ENCODE results near the gene PAQR8. TPM values are rescaled to one million over a fixed set of nuclear protein-coding genes. Genes with fewer than 3 reads are reported as not detected.

The PAQR8 gene
- total and polyA plus RNA-seq, 2 donors (not counting 1 experiment from before 2014, with no cell fraction given), result 2.6 to 6.1 TPM

DNA sequence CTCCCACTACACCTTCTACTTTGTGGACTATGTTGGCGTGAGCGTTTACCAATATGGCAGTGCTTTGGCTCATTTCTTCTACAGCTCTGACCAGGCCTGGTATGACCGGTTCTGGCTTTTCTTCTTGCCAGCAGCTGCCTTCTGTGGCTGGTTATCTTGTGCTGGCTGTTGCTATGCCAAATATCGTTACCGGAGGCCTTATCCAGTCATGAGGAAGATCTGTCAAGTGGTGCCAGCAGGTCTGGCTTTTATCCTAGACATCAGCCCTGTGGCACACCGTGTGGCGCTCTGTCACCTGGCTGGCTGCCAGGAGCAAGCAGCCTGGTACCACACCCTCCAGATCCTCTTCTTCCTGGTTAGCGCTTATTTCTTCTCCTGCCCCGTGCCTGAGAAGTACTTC is 41.7 kb downstream of the PAQR8 start:
- TF ChIP-seq, protein P1, sequence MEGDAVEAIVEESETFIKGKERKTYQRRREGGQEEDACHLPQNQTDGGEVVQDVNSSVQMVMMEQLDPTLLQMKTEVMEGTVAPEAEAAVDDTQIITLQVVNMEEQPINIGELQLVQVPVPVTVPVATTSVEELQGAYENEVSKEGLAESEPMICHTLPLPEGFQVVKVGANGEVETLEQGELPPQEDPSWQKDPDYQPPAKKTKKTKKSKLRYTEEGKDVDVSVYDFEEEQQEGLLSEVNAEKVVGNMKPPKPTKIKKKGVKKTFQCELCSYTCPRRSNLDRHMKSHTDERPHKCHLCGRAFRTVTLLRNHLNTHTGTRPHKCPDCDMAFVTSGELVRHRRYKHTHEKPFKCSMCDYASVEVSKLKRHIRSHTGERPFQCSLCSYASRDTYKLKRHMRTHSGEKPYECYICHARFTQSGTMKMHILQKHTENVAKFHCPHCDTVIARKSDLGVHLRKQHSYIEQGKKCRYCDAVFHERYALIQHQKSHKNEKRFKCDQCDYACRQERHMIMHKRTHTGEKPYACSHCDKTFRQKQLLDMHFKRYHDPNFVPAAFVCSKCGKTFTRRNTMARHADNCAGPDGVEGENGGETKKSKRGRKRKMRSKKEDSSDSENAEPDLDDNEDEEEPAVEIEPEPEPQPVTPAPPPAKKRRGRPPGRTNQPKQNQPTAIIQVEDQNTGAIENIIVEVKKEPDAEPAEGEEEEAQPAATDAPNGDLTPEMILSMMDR (conservative IDR thresholded peaks at IDR 0.05 in 1 of 2, IDR thresholded peaks at IDR 0.05 in 1 of 2; ENCODE audit: low read depth in 1 of 2, low read length in 2 of 2), result no peak
- TF ChIP-seq EZH2 (IDR thresholded peaks at IDR 0.05; ENCODE audit: low read length, missing control alignments), result no peak
- Histone ChIP-seq H3K4me1 (ENCODE audit: control insufficient read depth, extremely low read depth, insufficient read depth, low read length) (no peaks in the 10 kb centered on the region), H2AFZ (ENCODE audit: low read length) (no peak overlapping the region), H3K9me3 (ENCODE audit: control insufficient read depth, insufficient read depth, low read depth, low read length) (no peaks in the 10 kb centered on the region), H3K9ac (ENCODE audit: insufficient read depth, low read length) (no peak overlapping the region), H3K4me3 (replicated peaks in 1 of 4; ENCODE audit: control extremely low read depth in 1 of 4, insufficient read depth in 1 of 4, low read depth in 3 of 4, low read length in 4 of 4) (no peak overlapping the region), H3K79me2 (ENCODE audit: control insufficient read depth, insufficient read depth, low read length) (no peaks in the 10 kb centered on the region), H4K20me1 (ENCODE audit: control insufficient read depth, extremely low read depth, insufficient read depth, low read length) (no peaks in the 10 kb centered on the region), H3K27ac (ENCODE audit: insufficient read depth, low read length) (no peak overlapping the region), H3K4me2 (ENCODE audit: extremely low read depth, insufficient read depth, low read length) (no peak overlapping the region), H3K36me3 (ENCODE audit: control insufficient read depth, insufficient read depth, low read length) (peaks cover 2% of the 10 kb centered on the region), H3K27me3 (ENCODE audit: control insufficient read depth, insufficient read depth, low read length) (no peaks in the 10 kb centered on the region)
- DNase-seq (ENCODE audit: low read depth in 2 of 2), result no peak

GRCh38 chr6:52405243-52405642 is 43.3 kb downstream of the PAQR8 start:
- DNase-seq (ENCODE audit: low read depth in 2 of 2), result no peak
- no peak overlapping the region for H3K27ac ChIP-seq (ENCODE audit: insufficient read depth, low read length)
- H3K36me3 ChIP-seq (ENCODE audit: control insufficient read depth, insufficient read depth, low read length), result peaks cover 2% of the 10 kb centered on the region

DNA sequence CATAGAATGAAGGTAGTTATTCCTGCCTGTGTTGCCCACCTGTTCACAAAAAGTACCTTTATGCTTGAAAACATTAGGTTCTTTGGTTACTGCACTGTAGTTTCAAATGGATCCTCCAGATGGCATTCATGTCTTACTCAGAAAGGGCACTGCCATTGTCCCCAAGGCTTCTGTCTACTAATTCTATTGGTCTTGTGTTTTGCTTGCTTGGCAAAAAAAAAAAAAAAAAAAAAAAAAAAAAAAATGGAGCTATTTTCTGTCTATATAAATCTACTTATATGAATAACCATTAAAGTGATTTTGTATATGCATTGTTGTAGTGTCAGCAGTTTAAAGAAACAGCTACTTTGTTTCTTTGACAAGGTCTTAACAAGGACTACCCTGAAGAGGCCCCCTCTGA is 45.5 kb downstream of the PAQR8 start:
- Histone ChIP-seq H3K36me3 (ENCODE audit: control insufficient read depth, insufficient read depth, low read length) (peaks cover 2% of the 10 kb centered on the region), H3K4me2 (ENCODE audit: extremely low read depth, insufficient read depth, low read length) (no peak overlapping the region), H3K4me3 (replicated peaks in 1 of 4; ENCODE audit: control extremely low read depth in 1 of 4, insufficient read depth in 1 of 4, low read depth in 3 of 4, low read length in 4 of 4) (no peak overlapping the region), H3K27me3 (ENCODE audit: control insufficient read depth, insufficient read depth, low read length) (no peaks in the 10 kb centered on the region), H3K79me2 (ENCODE audit: control insufficient read depth, insufficient read depth, low read length) (no peaks in the 10 kb centered on the region), H3K9me3 (ENCODE audit: control insufficient read depth, insufficient read depth, low read depth, low read length) (no peaks in the 10 kb centered on the region), H4K20me1 (ENCODE audit: control insufficient read depth, extremely low read depth, insufficient read depth, low read length) (no peaks in the 10 kb centered on the region), H3K4me1 (ENCODE audit: control insufficient read depth, extremely low read depth, insufficient read depth, low read length) (peaks cover 5% of the 10 kb centered on the region), H3K9ac (ENCODE audit: insufficient read depth, low read length) (no peak overlapping the region), H2AFZ (ENCODE audit: low read length) (no peak overlapping the region), H3K27ac (ENCODE audit: insufficient read depth, low read length) (no peak overlapping the region)
- DNase-seq (ENCODE audit: low read depth in 2 of 2), result peak; percentile 56 to 66
- TF ChIP-seq, protein P1 (conservative IDR thresholded peaks at IDR 0.05 in 1 of 2, IDR thresholded peaks at IDR 0.05 in 1 of 2; ENCODE audit: low read depth in 1 of 2, low read length in 2 of 2), result peak; percentile 47 to 55
- TF ChIP-seq EZH2 (IDR thresholded peaks at IDR 0.05; ENCODE audit: low read length, missing control alignments), result no peak

More at GRCh38 chr6:52405243-52405642, 43.3 kb downstream of the PAQR8 start:
- Histone ChIP-seq H2AFZ (ENCODE audit: low read length) (no peak overlapping the region), H3K9ac (ENCODE audit: insufficient read depth, low read length) (no peak overlapping the region), H3K4me3 (replicated peaks in 1 of 4; ENCODE audit: control extremely low read depth in 1 of 4, insufficient read depth in 1 of 4, low read depth in 3 of 4, low read length in 4 of 4) (no peak overlapping the region), H3K9me3 (ENCODE audit: control insufficient read depth, insufficient read depth, low read depth, low read length) (no peaks in the 10 kb centered on the region), H3K27me3 (ENCODE audit: control insufficient read depth, insufficient read depth, low read length) (no peaks in the 10 kb centered on the region), H3K4me2 (ENCODE audit: extremely low read depth, insufficient read depth, low read length) (no peak overlapping the region), H3K79me2 (ENCODE audit: control insufficient read depth, insufficient read depth, low read length) (no peaks in the 10 kb centered on the region), H4K20me1 (ENCODE audit: control insufficient read depth, extremely low read depth, insufficient read depth, low read length) (no peaks in the 10 kb centered on the region), H3K4me1 (ENCODE audit: control insufficient read depth, extremely low read depth, insufficient read depth, low read length) (no peaks in the 10 kb centered on the region)
- TF ChIP-seq, protein P1 (conservative IDR thresholded peaks at IDR 0.05 in 1 of 2, IDR thresholded peaks at IDR 0.05 in 1 of 2; ENCODE audit: low read depth in 1 of 2, low read length in 2 of 2), result no peak
- TF ChIP-seq EZH2 (IDR thresholded peaks at IDR 0.05; ENCODE audit: low read length, missing control alignments), result no peak
